CD1c-positive myeloid dendritic cell (primary cell): ENCODE data around the gene DMRTC2.
A peak's percentile ranks its signal among the peaks of the same experiment; 100 is the strongest.

Experiments used
- DNase-seq: peaks from one replicate; pipeline ENCODE4 v3.0.0-alpha.2; 2016; ENCODE audit errors: extremely low spot score

The DMRTC2 gene

DNA sequence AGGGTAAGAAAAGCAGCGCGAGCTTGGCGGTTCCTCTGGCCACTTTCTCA lies at the start of gene DMRTC2:
TSS of gene DMRTC2 (plus strand) at position 42 of the 50 bp plus-strand sequence. CDS start 2,387 bp downstream, outside the sequence.
- DNase-seq, result no peak

DNA sequence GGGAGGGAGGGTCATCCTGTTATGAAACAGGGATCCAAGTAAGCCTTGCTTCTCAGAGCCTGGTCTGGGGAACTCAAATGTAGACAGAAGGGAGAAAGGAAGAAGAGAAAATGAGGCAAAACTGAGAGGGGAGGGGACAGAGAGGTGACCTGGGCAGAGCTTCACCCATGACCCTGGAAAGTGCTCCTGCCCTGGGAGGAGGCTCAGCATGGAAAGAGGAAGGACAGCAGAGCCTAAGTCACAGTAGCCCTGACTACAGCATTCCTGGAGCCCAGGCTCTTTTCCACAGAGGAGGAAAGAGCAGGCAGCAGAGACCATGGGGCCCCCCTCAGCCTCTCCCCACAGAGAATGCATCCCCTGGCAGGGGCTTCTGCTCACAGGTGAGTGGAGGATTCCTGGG lies 48.5 kb upstream of the DMRTC2 start, which contains the start of gene CEACAM3:
TSS of gene CEACAM3 (plus strand) at position 226 of the 400 bp plus-strand sequence. CDS start at position 317, 91 bp downstream.
- DNase-seq, result peak; percentile 62

DNA sequence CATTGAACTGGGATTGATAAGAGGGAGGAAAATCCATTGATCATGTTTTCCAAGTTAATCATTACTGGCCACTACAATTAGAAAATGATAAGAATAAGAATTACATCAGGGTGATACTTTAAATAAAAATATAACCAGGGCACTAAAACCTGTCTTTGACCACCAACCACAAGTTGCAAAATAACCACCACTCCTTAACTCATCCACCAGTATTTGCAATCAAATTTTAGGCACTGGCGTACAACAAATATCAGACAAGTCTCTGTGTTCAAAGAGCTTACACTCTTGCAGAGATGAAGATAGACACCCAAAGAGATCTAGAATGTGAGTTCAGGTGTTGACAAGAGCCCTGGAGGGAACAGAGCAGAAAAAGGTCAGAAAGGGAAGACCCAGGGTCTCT lies 47.9 kb upstream of the DMRTC2 start:
- DNase-seq, result no peak

DNA sequence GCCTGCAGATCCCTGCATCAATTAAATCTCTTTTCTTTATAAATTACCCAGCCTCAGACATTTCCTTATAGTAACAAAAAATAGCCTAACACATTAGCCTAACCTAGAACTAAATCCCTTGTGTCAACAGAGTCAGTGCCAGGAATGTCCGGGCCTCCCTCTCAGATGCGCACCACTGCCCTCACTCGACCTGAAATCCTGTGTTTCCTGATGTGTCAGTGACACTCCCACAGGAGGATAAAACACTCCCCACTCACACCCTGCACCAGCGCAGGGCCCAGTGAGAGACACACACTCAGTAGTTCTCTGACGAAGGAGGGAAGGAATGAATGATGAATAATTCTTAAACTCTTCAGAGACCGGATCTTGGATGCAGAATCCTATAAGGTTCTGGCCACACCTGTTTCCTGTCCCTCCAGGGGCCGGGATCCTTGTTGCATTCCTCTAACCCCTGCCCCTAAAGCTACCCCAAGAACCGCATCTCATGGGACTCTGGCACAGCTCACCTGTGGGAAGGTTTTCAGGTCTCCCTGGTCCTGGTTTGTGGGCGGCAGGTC lies 45.3 kb upstream of the DMRTC2 start:
- DNase-seq, result no peak

DNA sequence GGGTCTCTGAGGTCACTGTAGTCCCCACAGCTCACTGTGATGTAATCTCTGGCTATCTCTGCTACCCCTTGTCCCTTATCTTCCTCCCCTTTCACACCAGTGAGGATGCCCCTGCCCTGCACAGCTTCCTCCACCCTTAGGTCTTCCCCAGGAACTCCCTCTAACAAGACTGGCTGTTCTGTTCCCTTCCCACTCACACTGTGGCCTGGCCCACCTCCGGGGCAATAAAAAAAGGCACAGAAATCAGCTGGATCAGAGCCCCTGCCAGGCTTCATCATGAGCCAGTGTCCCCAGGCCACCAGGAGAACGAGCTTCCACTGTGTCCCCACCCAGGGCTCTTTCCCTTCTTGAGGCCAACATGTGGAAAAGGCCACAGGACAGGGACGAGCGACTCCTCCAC lies 43.8 kb upstream of the DMRTC2 start:
- no peak for DNase-seq

DNA sequence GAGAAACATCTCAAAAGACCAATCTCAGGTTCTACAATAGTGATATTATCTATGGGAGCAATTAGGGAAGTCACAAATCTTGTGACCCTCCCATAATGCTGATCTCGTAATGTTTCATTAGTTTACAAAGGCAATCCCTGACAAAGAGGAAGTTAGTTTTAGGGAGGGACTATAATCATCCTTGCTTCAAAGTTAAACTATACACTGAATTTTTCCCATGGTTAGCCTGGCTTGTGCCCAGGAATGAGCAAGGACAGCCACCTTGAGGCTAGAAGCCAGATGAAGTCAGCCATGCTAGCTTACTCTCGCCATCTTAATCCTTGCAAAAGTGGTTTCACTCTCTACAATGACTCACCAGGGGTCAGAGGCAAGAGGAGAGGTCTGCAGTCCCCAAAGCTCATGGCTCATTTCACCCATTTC lies 43.0 kb upstream of the DMRTC2 start:
- DNase-seq, result peak; percentile 89

DNA sequence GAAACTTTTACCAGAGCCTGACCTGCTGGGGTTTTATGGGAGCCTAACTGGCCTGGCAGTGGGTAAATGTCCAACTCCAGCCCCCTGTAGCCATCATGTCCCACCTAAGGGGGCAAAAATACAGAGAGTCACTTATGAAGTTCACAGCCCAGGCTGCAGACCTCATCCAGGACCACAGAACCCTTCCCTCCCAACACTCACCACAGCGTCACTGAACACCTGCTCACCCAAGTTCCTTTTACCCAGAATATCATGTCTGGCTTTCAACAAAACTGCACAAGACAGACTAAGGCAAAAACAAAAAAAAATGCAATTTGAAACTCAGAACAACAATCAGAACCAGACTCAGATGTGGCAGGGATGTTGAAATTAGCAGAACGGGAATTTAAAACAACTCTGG lies 42.1 kb upstream of the DMRTC2 start:
- no peak for DNase-seq

DNA sequence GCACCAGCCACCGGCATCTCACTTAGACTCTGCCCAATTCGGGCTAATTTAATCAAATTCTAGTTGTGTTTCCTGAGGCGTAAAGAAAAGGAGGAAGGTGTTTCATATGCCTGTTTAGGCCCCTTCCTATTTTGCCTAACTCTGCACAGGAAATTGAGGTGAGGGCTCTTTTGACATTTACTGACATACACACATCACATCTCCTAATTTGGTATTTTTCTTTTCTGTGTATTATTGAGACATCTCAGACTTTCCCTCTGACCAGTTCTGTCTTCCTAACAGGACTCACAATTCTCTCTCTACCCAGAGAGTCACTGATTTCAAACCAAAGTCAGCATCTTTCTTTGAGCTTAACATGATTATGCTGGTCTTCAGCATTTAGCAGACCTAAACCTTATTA lies 40.5 kb upstream of the DMRTC2 start:
- DNase-seq, result peak; percentile 15

DNA sequence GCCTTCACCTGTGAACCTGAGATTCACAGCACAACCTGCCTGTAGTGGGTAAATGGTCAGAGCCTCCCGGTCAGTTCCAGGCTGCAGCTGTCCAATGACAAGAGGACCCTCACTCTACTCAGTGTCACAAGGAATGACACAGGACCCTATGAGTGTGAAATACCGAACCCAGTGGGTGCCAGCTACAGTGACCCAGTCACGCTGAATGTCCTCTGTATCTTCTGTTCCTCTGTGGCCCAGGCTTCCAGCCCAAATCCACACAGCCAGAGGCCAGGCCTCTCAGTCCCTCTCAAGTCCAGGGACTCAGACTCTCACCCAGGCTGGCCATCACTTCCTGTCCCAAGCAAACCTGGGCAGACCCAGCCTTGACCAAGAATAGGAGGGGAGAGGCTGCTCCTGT lies 37.7 kb upstream of the DMRTC2 start:
- no peak for DNase-seq

DNA sequence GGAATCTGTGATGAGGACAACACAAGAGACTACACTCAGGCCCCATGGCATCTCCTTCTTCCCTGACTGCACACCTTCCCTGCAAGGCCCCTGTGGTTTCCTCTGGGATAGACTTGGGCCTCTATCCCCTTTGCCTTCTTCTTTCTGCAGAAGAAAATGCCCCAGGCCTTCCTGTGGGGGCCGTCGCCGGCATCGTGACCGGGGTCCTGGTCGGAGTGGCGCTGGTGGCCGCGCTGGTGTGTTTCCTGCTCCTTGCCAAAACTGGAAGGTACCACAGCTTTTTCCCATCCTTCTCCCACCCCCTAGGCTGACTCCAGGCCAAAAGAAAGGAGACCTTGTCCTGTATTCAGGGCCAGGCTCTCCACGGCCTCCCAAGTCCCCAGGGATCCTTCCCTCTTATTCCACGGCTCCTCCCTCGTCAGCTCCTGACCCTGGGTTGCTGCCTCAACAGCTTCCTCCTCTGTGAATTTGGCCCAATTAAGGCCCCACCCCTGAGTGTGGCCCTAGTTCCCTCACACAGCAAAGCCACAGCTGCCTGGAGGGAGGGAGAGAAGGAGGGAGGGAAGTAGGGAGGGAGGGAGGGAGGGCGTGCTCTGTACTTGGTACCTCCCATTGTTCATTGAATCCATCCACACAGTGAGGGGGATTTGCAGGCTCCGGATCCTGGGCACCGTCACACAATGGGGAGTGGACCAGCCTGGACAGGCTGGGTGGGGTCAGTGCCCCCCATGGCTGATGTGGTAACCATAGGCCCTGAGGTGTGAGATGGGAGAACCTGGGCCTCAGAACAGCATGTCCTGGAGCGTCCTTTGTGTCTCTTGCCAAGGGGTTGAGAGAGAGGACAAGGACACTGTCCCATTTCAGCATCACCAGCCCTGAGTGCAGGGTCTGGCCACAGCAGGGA lies 35.9 kb upstream of the DMRTC2 start:
- DNase-seq, result peak; percentile 55

DNA sequence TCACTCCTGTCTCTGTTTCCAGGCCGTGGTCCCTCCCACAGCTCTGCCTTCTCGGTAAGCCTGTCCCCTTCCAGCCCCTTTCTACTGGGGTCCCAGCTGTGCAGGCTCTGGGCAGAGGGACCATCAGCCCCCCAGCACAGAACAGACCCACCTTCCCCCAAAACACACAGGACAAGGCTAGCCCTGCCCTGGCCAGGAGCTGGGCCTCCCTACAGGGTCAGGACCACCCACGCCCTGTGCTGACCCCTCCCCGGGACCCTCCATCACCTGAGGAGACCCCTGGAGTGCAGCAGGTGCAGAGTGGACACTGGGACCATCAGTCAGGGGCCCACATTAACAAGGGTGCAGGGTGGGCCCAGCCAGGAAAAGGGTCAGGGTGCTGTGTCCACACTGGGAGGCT lies 34.5 kb upstream of the DMRTC2 start:
- DNase-seq, result no peak

DNA sequence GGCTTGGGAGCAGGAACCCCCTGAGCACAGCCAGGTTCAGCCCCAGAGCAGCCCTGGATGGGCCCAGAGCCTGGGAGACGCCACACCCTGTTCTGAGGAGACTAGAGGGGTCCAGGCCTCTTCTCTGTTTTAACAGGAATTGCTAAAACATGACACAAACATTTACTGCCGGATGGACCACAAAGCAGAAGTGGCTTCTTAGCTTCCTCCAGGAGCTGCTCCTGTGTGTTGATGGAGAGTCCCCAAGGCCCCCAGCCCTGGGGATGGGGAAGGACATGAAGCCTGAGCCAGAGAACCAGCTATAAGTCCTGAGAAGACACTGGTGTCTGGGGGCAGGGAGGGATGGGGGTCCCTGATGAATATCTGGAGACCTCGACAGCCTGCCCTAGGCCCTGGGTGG lies 33.8 kb upstream of the DMRTC2 start:
- DNase-seq, result peak; percentile 90

DNA sequence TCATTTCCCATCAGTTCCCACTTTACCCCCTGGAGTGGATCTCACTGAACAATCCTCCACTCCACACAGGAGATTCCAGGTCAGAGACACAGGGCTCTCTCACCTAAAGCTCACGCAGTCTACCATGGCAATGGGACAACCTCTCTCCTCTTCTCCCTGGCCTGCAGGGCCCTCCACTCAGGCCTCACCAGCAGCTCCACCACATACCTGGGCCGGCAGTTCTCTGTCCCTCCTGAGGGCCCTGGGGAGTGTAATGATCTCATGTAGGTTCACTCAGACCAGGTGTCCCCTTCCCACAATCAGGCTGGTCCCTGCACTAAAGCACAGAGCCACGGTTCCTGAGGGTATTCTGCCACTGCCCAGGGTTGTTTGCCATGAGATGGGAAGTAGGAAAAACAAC lies 32.9 kb upstream of the DMRTC2 start:
- DNase-seq, result no peak

DNA sequence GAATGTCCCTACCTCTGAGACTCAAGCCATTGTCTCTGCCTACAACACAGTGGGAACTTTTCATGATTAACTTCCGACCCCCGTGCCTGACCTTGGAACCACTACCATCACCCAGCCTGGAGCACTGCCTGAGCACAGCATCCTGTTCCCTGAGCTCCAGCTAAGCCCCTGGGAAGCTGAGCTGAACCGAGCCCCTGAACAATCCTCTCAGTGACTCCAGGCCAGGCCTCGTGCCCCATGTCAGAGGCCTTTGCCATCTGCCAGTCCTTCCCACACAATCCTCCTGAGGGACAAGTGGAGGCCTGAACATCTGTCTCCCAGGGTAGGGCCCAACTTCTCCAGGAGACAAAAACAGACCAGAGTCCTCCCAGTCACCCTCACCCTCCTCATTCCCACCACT lies 30.9 kb upstream of the DMRTC2 start:
- no peak for DNase-seq

DNA sequence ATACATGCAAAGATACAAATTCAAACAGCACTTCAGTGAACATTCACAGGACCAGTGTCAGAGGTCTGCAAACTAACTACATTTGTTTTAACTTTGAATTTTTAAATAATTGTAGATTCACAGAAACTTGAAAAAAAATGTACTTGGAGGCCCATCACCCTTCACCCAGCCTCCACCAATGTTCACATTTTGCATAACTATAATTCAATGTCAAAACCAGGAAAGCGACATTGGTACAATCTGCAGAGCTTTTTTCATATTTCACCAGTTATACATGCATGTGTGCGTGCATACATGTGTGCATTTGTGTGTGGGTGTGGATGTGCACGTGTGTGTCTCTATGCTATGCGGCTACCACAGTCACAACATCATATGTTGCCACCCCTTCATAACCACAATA lies 29.5 kb upstream of the DMRTC2 start:
- DNase-seq, result no peak

DNA sequence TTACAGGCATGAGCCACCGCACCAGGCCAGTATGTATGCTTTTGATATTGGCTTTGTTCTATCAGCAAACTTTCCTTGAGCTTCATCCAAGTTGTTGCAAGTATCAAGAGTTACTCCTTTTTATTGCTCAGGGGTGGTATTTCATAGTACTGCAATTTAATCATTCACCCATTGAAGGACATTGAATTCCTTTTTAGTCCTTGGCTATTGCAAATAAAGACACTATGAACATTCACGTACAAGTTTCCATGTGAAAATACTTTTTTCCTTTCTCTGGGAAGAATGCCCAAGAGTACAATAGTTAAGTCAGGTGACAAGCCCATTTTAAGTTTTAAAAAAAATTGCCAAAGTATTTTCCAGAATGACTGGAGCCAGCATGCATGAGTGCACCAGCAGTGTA lies 28.1 kb upstream of the DMRTC2 start:
- no peak for DNase-seq

DNA sequence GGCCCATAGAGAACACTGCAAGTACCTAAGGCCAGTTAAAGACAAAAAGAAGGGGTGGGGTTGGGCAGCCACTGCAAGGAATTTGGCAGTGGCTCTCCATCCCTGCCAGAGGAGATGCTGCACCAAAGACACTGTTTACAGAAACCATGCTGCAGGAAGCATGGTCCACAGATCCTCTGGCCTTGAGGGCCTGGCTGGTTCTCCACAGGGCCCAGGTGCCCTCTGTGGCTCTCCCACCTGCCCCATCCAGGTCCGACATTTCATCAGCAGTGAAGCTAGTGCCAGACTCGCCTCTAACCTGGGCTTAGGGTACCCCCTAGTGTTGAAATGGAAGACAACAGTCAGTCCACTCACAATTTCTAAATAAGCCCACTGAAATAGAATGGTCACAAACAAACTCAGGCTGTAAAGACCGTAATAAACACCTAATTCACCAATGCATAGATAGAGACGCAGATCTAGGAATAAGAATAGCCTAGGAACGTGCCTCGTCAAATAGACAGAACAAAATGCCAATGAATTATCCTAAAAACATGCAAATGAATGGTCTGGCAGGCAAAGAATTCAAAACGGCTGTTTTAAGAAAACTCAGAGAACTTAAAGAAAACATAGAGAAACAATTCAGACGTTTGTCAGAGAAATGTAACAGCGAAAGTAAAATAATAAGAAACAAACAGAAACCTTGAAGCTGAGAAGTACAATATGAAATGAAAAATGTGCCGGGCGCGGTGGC lies 23.7 kb upstream of the DMRTC2 start:
- DNase-seq, result peak; percentile 79

DNA sequence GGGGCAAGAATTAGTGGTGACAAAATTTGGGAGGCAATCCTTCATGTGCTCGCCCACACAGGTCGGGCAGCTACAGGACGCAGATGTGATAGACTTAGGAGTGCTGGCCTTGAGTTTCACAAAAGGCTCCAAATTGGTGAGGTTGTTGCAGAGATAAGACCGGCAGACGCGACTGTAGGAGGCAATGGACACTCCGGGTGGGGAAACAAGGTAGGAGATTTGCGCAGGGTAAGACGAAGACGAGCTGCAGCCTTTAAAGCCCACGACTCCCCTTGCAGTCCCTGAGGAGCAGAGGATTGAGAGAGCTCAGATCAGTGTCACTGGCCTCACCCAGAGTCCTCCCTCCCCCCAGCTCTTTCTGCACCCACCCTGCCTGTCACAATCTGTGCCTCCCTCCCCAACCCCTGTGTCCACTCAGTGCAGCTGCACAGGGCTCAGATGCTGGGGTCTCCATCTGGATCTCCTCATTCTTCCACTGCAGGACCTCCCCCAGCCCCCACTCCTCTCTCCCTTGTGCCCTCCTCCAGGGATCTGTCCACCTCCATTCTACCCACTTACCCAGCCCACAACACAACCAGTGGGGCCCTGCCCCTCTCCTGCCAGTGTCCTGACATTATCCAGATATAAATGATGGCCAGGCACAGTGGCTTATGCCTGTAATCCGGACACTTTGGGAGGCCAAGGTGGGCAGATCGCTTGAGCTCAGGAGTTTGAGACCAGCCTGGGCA lies 6.7 kb upstream of the DMRTC2 start:
- DNase-seq, result no peak

DNA sequence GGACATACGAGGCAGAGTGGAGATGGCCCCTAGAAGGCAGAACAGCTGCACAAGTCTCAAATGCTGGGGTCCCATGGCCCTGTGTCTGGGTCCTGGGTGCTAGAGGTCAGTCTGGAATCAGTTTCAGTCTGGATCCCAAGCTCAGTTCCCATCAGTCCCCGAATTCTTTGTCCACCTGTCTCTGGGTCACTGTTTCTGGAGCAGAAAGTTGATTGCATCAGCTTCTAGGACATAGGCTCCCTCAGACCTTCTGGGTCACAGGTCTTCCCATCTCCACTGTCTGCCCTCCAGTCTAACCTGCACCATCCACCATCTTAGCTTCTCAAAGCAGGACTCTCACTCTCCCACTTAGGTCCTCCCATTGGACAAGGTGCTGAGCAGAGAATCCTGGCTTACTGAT lies 5.6 kb upstream of the DMRTC2 start:
- no peak for DNase-seq

DNA sequence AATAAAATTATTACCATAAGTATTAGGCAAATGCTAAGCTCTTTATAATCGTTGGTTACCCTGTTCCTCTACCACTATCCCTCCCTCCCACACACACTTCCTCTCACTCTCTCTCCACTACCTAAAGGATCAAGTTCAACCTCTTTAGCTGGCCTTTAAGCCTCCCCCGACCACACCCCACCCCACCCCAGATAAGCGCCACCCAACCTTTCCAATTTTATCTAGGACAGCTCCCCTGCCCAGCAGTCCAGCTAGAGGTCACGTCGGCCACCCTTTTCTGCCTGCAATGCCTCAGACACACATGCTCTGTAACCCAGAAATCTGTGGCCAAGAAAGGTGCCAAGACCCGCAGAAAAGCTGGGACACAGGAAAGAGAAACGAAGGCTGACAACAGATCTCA lies 1.5 kb upstream of the DMRTC2 start:
- no peak for DNase-seq

DNA sequence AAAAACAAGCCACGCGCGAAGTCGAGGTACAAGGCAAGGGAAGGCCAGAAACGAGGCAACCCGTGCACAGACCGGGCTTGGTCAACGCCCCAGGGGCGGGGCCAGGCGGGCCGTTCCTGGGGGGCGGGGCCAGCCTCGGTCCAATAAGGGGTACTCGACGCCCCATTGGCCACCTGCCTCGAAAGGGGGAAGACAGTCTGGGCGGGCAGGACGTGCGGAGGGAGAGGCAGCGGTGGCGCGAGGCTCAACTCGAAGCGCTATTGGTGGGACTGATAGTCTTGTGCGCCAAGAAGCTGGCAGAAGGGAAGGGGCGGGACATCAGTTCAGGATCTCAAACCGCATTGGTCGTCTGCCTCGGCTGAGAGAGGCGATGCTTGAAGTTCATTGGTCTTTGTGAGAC lies 241 bp upstream of the DMRTC2 start, which contains the start of gene LYPD4:
TSS of gene LYPD4 (minus strand) at position 83 of the 400 bp plus-strand sequence. CDS start 5,398 bp downstream, outside the sequence.
- DNase-seq, result no peak

DNA sequence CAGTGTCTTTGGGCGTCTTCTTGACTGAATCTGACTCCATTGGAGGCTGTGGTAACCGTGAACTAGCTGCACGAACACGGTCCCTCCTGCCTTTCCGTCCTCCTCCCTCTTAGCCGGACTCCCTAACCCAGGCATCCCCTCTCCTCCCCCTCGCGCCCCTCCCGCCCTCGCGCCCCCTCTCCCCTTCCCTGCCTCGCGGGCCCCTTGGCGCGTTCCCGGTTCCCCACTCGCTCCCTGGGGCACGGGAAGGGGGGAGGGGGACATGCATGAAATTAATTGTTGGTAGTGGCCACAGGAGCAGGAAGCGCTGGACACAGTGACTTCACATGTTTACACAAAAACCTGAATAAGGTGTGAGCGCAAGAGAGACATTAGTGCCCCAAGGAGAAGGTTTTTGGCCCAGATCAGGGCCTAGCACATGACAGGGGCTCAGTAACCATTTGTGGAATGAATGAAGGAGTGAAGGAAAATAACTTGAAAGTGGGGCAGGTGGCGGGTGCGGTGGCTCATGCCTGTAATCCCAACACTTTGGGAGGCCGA lies 279 bp downstream of the DMRTC2 start:
- DNase-seq, result no peak
